Pancreas (tissue), 10 donors: ENCODE measurements around the gene RETREG2. TPM values are rescaled to one million over a fixed set of nuclear protein-coding genes. Genes with fewer than 3 reads are reported as not detected.

Experiments
- ATAC-seq, 4 donors: fragments of 200-7000 bp; cut with Tn5 transposase; one replicate each; pipeline versions ENCODE4 v1.8.0 to v1.9.1; 2020; ENCODE audit warnings: mild to moderate bottlenecking in 4 of 4, moderate library complexity in 4 of 4
- DNase-seq, 6 donors: peaks; one replicate each; pipeline ENCODE4 v3.0.0-alpha.2; 2020
- FAIRE-seq: peaks from 2 replicates; lab custom pipeline; 2012; peaks lifted over from hg19 to GRCh38; lab: Jason Lieb, UNC
- H3K27ac ChIP-seq, 4 donors: fragments of 200-600 bp; sonication (generic); 1 replicate in 3 of 4; 2 replicates in 1 of 4; pipeline versions ENCODE4 v1.5.0 to v1.8.0; 2020
- H3K27me3 ChIP-seq, 4 donors: fragments of 200-600 bp; one replicate each; pipeline ENCODE4 v1.8.0; 2021
- H3K36me3 ChIP-seq, 3 donors: fragments of 200-600 bp; sonication (generic) in 1 of 3; one replicate each; pipeline versions ENCODE4 v1.5.0 to v1.8.0; 2020 to 2021
- H3K4me1 ChIP-seq, 3 donors: fragments of 200-600 bp; one replicate each; pipeline ENCODE4 v1.8.0; 2021
- H3K4me3 ChIP-seq, 4 donors: fragments of 200-600 bp; sonication (generic) in 2 of 4; one replicate each; pipeline versions ENCODE4 v1.5.0 to v1.8.0; 2020 to 2021
- H3K9me3 ChIP-seq, 4 donors: fragments of 200-600 bp; one replicate each; pipeline ENCODE4 v1.8.0; 2021
- CTCF ChIP-seq, 4 donors: fragments of 200-600 bp; sonication (generic) in 3 of 4; IDR thresholded peaks; one replicate each; pipeline versions ENCODE4 v1.5.0 to v1.8.0; 2021; ENCODE audit warnings: antibody characterized with exemption in 4 of 4
- WGBS, 2 donors: extraction: QIAGEN DNeasy Blood & Tissue Kit; methylation state at CpG; one replicate each; pipeline ENCODE4 v1.1.7; 2013; 5-methylcytosine and 5-hydroxymethylcytosine counted together
- intact Hi-C, 3 donors: fragments of 100-400 bp; cut with DNase I; formaldehyde crosslinking; loops; one replicate each; pipeline versions ENCODE4 v1.11.1 to v1.14.2; 2022
- polyA plus RNA-seq, 2 donors: library from polyadenylated mRNA; stranded (reverse); fragments of 200-250 nt; gene quantifications; one replicate each; pipeline ENCODE4 v1.2.3, GENCODE V29; 2013
- total RNA-seq, 6 donors: library from RNA; stranded (reverse); fragmentation: NEBNext Ultra II Directional in 4 of 6; extraction: Animal tissue kit (Norgen Biotek cat#: 25700) in 4 of 6; gene quantifications; one replicate each; pipeline versions ENCODE4 v1.2.1 to v1.2.4, GENCODE V29; 2021 to 2023
- donor health status: healthy with polysubstance abuse.
- donor health status: DM: no; HTN: no; CAD: no; lungs with moderate emphysema.
- donor health status: DM: no; HTN: no; CAD: no.
- donor health status: control.
- donor health status: control.
- donor health status: Bipolar disorder and iron deficiency.
- donor health status: DM: yes; HTN: yes; CAD: no.
- donor health status: DM: no; HTN: no; CAD: no.
- donor health status: DM: no; HTN: no; CAD: no.
- donor health status: DM: yes; HTN: yes; CAD: no.

RETREG2 gene
- total and polyA plus RNA-seq, 8 donors: 31.6 to 59.4 (median 46.2) TPM

- FAIRE-seq: no peak
- peak; percentile 29 to 59 (median 45) for TF ChIP-seq CTCF (IDR thresholded peaks at IDR 0.05)
Measured at GRCh38 chr2:219155054-219155644, 22.9 kb upstream of the RETREG2 start.

GRCh38 chr2:219157396-219157795 is 20.7 kb upstream of the RETREG2 start:
- Histone ChIP-seq H3K9me3 (no peaks in the 10 kb centered on the region), H3K4me3 (no peak overlapping the region), H3K4me1 (peaks cover 0 to 4% (median 0%) of the 10 kb centered on the region in 3 donors), H3K36me3 (peaks cover 0 to 6% (median 4%) of the 10 kb centered on the region in 3 donors), H3K27ac (no peak overlapping the region), H3K27me3 (no peaks in the 10 kb centered on the region)
- FAIRE-seq (no peak), ATAC-seq (no peak), DNase-seq (no peak)
- intact Hi-C loops: loop anchor here in 2 of 3 donors (10.0 kb wide), 2 partner anchors 103 to 133 kb away; no protein-coding TSS in a partner anchor
- TF ChIP-seq CTCF (IDR thresholded peaks at IDR 0.05): no peak
- 87 to 88% methylated on average over 8 of the region's 8 CpGs for WGBS, 2 donors

More at GRCh38 chr2:219155054-219155644, 22.9 kb upstream of the RETREG2 start:
- Histone ChIP-seq H3K27me3 (no peaks in the 10 kb centered on the region), H3K4me3 (no peak overlapping the region), H3K4me1 (peaks cover 0 to 4% (median 0%) of the 10 kb centered on the region in 3 donors), H3K9me3 (no peaks in the 10 kb centered on the region), H3K36me3 (peaks cover 0 to 6% (median 4%) of the 10 kb centered on the region in 3 donors), H3K27ac (no peak overlapping the region)
- intact Hi-C loops: loop anchor here in 2 of 3 donors (10.0 kb wide), 2 partner anchors 100 to 130 kb away; no protein-coding TSS in a partner anchor
- DNase-seq: peak in 2 of 6 donors; percentile 49 to 56
- peak; percentile 46 to 86 (median 82) for ATAC-seq
- 1 to 2% methylated on average over 4 of the region's 4 CpGs for WGBS, 2 donors

- Histone ChIP-seq H3K4me1 (peaks cover 0 to 4% (median 0%) of the 10 kb centered on the region in 3 donors), H3K27me3 (no peaks in the 10 kb centered on the region), H3K9me3 (no peaks in the 10 kb centered on the region), H3K4me3 (no peak overlapping the region), H3K36me3 (peaks cover 0 to 6% (median 3%) of the 10 kb centered on the region in 3 donors), H3K27ac (no peak overlapping the region)
- intact Hi-C loops: loop anchor here in 2 of 3 donors (10.0 kb wide), 2 partner anchors 103 to 133 kb away; no protein-coding TSS in a partner anchor
- DNase-seq (no peak), ATAC-seq (no peak), FAIRE-seq (no peak)
- TF ChIP-seq CTCF (IDR thresholded peaks at IDR 0.05): no peak
- 87 to 88% methylated on average over 4 of the region's 4 CpGs for WGBS, 2 donors
Measured at GRCh38 chr2:219158025-219158424, 20.1 kb upstream of the RETREG2 start.

GRCh38 chr2:219158586-219158985 is 19.5 kb upstream of the RETREG2 start:
- H3K4me3 ChIP-seq: no peak overlapping the region
- no peaks in the 10 kb centered on the region for H3K9me3 ChIP-seq
- no peak for TF ChIP-seq CTCF (IDR thresholded peaks at IDR 0.05)
- ATAC-seq (no peak), DNase-seq (no peak), FAIRE-seq (no peak)
- peaks cover 0 to 4% (median 0%) of the 10 kb centered on the region in 3 donors for H3K4me1 ChIP-seq
- peaks cover 0 to 6% (median 0%) of the 10 kb centered on the region in 3 donors for H3K36me3 ChIP-seq
- no peak overlapping the region for H3K27ac ChIP-seq
- no peaks in the 10 kb centered on the region for H3K27me3 ChIP-seq
- WGBS, 2 donors: 78 to 79% methylated on average over 3 of the region's 3 CpGs
- intact Hi-C loops: loop anchor here in 2 of 3 donors (10.0 kb wide), 2 partner anchors 104 to 134 kb away; no protein-coding TSS in a partner anchor
